Measurements from ENCODE around the gene ARL8A. TPM values are rescaled to one million over a fixed set of nuclear protein-coding genes. Genes with fewer than 3 reads are reported as not detected.
A peak's percentile ranks its signal among the peaks of the same experiment; 100 is the strongest.

ARL8A gene
- total and polyA plus RNA-seq, 2 donors (not counting 1 experiment from before 2014, with no cell fraction given): 67.6 to 70.7 TPM

- Mint-ChIP-seq H3K9me3 (ENCODE audit: insufficient read depth) (no peaks in the 10 kb centered on the region), H3K27ac (peak overlapping the region; percentile 82), H3K4me1 (peaks cover 71% of the 10 kb centered on the region), H3K4me3 (peak overlapping the region; percentile 69), H3K27me3 (peaks cover 6% of the 10 kb centered on the region)
- ChIA-PET CTCF (interaction anchor here (0.9 to 1.8 kb wide), 4 partner anchors 10 to 25 kb away, joined by 3 to 10 read pairs (median 5); no protein-coding TSS in a partner anchor), POLR2A (no interaction called here)
- intact Hi-C loops (cut with micrococcal nuclease): loop anchor here (5.0 to 10.0 kb wide), 6 partner anchors 180 to 800 kb away; partner anchors contain the start of genes CSRP1, CYB5R1, IPO9 and RNPEP
- Histone ChIP-seq H3K27me3 (replicated peaks in 1 of 4; ENCODE audit: control extremely low read depth in 1 of 4, control insufficient read depth in 3 of 4, insufficient read depth in 4 of 4, low read length in 3 of 4) (no peaks in the 10 kb centered on the region), H3K9me3 (ENCODE audit: control extremely low read depth in 1 of 3, control insufficient read depth in 2 of 3, insufficient read depth in 1 of 3, low read length in 2 of 3) (no peaks in the 10 kb centered on the region), H3K79me2 (ENCODE audit: control insufficient read depth, insufficient read depth, low read length) (peaks cover 37% of the 10 kb centered on the region), H3K4me3 (ENCODE audit: control extremely low read depth in 1 of 5, extremely low read depth in 1 of 5, insufficient read depth in 1 of 5, low read depth in 2 of 5, low read length in 4 of 5) (peak overlapping the region in 2 of 5 experiments; percentile 1 to 5), H2AFZ (ENCODE audit: insufficient read depth, low read depth, low read length, poor library complexity, severe bottlenecking) (no peak overlapping the region), H3K27ac (ENCODE audit: low read length in 2 of 2) (no peak overlapping the region), H3K4me2 (replicated peaks; ENCODE audit: low read depth, low read length, poor library complexity, severe bottlenecking) (peak overlapping the region; percentile 91), H3K9ac (ENCODE audit: low read length) (peak overlapping the region; percentile 30), H3K4me1 (ENCODE audit: control insufficient read depth in 2 of 2, insufficient read depth in 2 of 2, low read length in 2 of 2) (peaks cover 66 to 68% of the 10 kb centered on the region in 2 donors), H4K20me1 (ENCODE audit: control insufficient read depth, insufficient read depth, low read length, poor library complexity, severe bottlenecking) (peaks cover 3% of the 10 kb centered on the region), H3K36me3 (replicated peaks in 1 of 2; ENCODE audit: control extremely low read depth in 1 of 2, control insufficient read depth in 1 of 2, extremely low read depth in 1 of 2, insufficient read depth in 2 of 2, low read length in 1 of 2) (no peaks in the 10 kb centered on the region)
- 27% methylated on average over 9 of the region's 11 CpGs for whole genome bisulfite sequencing (ENCODE audit: insufficient coverage)
- DNase-seq: peak; percentile 90
- TF ChIP-seq CTCF (IDR thresholded peaks at IDR 0.05) (no peak), EZH2 (IDR thresholded peaks at IDR 0.05; ENCODE audit: borderline replicate concordance, insufficient read depth, low read depth, low read length, poor library complexity, severe bottlenecking) (no peak)
- ATAC-seq (ENCODE audit: low read depth): peak; percentile 76
These were observed 19.9 kb upstream of the ARL8A start for GRCh38 chr1:202164271-202165037.

Measured in B cell (primary cell).